GM12878 (cell line): ENCODE results near the gene IFNG-AS1. TPM values are rescaled to one million over a fixed set of nuclear protein-coding genes. Genes with fewer than 3 reads are reported as not detected.

Experiments
- ATAC-seq: fragments of 200-7000 bp; cut with Tn5 transposase; 3 replicates; pipeline ENCODE4 v1.9.1; 2020; ENCODE audit warnings: mild to moderate bottlenecking, moderate library complexity
- BruUV-seq: library from RNA; stranded (reverse); fragments of 400-500 nt; replicated peaks from 2 replicates; lab custom pipeline; 2021; lab: Mats Ljungman, UMichigan
- CTCF ChIA-PET: fragments of 300-600 bp; sonication (Branson Sonifier 250); formaldehyde crosslinking; extraction: SDS; loops from one replicate; lab custom pipeline; 2021; ENCODE audit warnings: inconsistent platforms; lab: Yijun Ruan, JAX
- POLR2A ChIA-PET: fragments of 350-600 bp; formaldehyde crosslinking; extraction: SDS; loops from one replicate; lab custom pipeline; 2021; ENCODE audit warnings: inconsistent platforms; lab: Charles Lee
- RAD21 ChIA-PET: fragments of 300-600 bp; sonication (Branson Sonifier 250); formaldehyde crosslinking; loops from one replicate; lab custom pipeline; 2023; ENCODE audit warnings: antibody characterized with exemption; ENCODE audit not compliant: unreplicated experiment; lab: Charles Lee
- SMC1A ChIA-PET: fragments of 300-600 bp; sonication (Branson Sonifier 250); formaldehyde crosslinking; loops from one replicate; lab custom pipeline; 2023; ENCODE audit not compliant: unreplicated experiment, uncharacterized antibody; lab: Charles Lee
- DNase-seq: peaks from one replicate; pipeline ENCODE4 v3.0.0-alpha.2; 2011; ENCODE audit warnings: low read depth, low spot score
- FAIRE-seq: peaks from 3 replicates; lab custom pipeline; 2011; peaks lifted over from hg19 to GRCh38; lab: Jason Lieb, UNC
- H2AFZ ChIP-seq: 2 replicates; pipeline ENCODE4 v1.6.0; 2011; ENCODE audit warnings: low read depth, low read length, control low read depth; ENCODE audit not compliant: control insufficient read depth
- H3K27ac ChIP-seq: 2 replicates; pipeline ENCODE4 v1.5.1; 2011; ENCODE audit warnings: control low read depth; ENCODE audit not compliant: control insufficient read depth, insufficient read depth
- H3K27me3 ChIP-seq, 2 experiments: replicated peaks in 1 of 2; 2 replicates each; pipeline versions ENCODE4 v1.6.0 to v1.6.1; 2011; ENCODE audit warnings: low read length in 1 of 2; ENCODE audit not compliant: control insufficient read depth in 2 of 2, insufficient read depth in 2 of 2
- H3K36me3 ChIP-seq, 2 experiments: 2 replicates each; pipeline ENCODE4 v1.5.1; 2011; ENCODE audit warnings: low read length in 1 of 2; ENCODE audit not compliant: control insufficient read depth in 2 of 2, insufficient read depth in 2 of 2
- H3K4me1 ChIP-seq: 2 replicates; pipeline ENCODE4 v1.6.1; 2011; ENCODE audit warnings: mild to moderate bottlenecking, low read length, moderate library complexity, mixed read lengths; ENCODE audit not compliant: control insufficient read depth, insufficient read depth
- H3K4me2 ChIP-seq: 2 replicates; pipeline ENCODE4 v1.6.0; 2011; ENCODE audit warnings: control low read depth; ENCODE audit not compliant: control insufficient read depth, insufficient read depth
- H3K4me3 ChIP-seq: fragments of 200-600 bp; sonication (generic); 2 replicates; pipeline ENCODE4 v1.5.1; 2016
- H3K79me2 ChIP-seq: 2 replicates; pipeline ENCODE4 v1.6.0; 2011; ENCODE audit warnings: low read length; ENCODE audit not compliant: control insufficient read depth, insufficient read depth
- H3K9ac ChIP-seq: 2 replicates; pipeline ENCODE4 v1.8.0; 2011; ENCODE audit warnings: low read length, control low read depth, mixed read lengths; ENCODE audit not compliant: control insufficient read depth, insufficient read depth
- H3K9me3 ChIP-seq: replicated peaks from 3 replicates; pipeline ENCODE4 v1.5.1; 2011; ENCODE audit warnings: mild to moderate bottlenecking, low read length; ENCODE audit not compliant: control insufficient read depth, insufficient read depth
- H4K20me1 ChIP-seq: 2 replicates; pipeline ENCODE4 v1.6.0; 2011; ENCODE audit not compliant: control insufficient read depth, insufficient read depth
- JUNB ChIP-seq: IDR thresholded peaks from 2 replicates; pipeline ENCODE4 v1.6.1; 2016; ENCODE audit warnings: antibody characterized with exemption, mild to moderate bottlenecking
- PML ChIP-seq: IDR thresholded peaks from 2 replicates; pipeline ENCODE4 v1.6.1; 2012; ENCODE audit warnings: low read length, inconsistent platforms
- SPI1 ChIP-seq: IDR thresholded peaks from 2 replicates; pipeline ENCODE4 v1.6.1; 2011; ENCODE audit warnings: low read depth, mild to moderate bottlenecking, low read length, moderate library complexity, borderline replicate concordance; ENCODE audit not compliant: insufficient read depth
- WRNIP1 ChIP-seq: IDR thresholded peaks from 2 replicates; pipeline ENCODE4 v1.6.1; 2011; ENCODE audit warnings: low read depth, low read length, improper control_type of control experiment, borderline replicate concordance
- ZNF384 ChIP-seq: IDR thresholded peaks from 2 replicates; pipeline ENCODE4 v1.6.1; 2012; ENCODE audit warnings: low read depth, mild to moderate bottlenecking, low read length, improper control_type of control experiment, borderline replicate concordance
- WGBS: methylation state at CpG from one replicate; pipeline ENCODE4 v1.1.6; 2016; ENCODE audit warnings: low lambda C conversion rate; ENCODE audit not compliant: insufficient replicate concordance, insufficient coverage; ENCODE audit errors: missing lambda C conversion rate; 5-methylcytosine and 5-hydroxymethylcytosine counted together
- in situ Hi-C: fragments of 300-500 bp; cut with MboI; formaldehyde crosslinking; loops from 9 replicates; pipeline ENCODE4 v1.14.3; 2018; ENCODE audit warnings: mixed read lengths
- intact Hi-C: fragments of 100-400 bp; cut with micrococcal nuclease; formaldehyde crosslinking; loops from one replicate; pipeline ENCODE4 v1.14.2; 2022; ENCODE audit not compliant: unreplicated experiment
- polyA plus RNA-seq, 11 experiments: library from polyadenylated mRNA; depleted of rRNA in 4 of 11; unstranded in 6 of 11; stranded (reverse) in 5 of 11; fragments of >200 nt; fragmentation: Nextera tagmentation in 4 of 11; fragmentation: Illumina TruSeq in 1 of 11; extraction: Ambion mirVana in 4 of 11; extraction: Trizol in 1 of 11; gene quantifications; 1 replicate in 1 of 11; 2 replicates in 10 of 11; pipeline versions ENCODE4 v1.2.1 to v1.2.3, GENCODE V29; 2011 to 2016; ENCODE audit warnings: inconsistent platforms in 2 of 11, missing spikeins in 2 of 11, low read depth in 1 of 11
- small RNA-seq: library from RNA; depleted of rRNA; stranded (forward); fragments of <200 nt; gene quantifications from one replicate; pipeline ENCODE3, GENCODE V24; 2014
- total RNA-seq, 4 experiments: library from RNA; depleted of rRNA in 3 of 4; stranded (reverse); fragments of >200 nt in 3 of 4; fragmentation: Illumina TruSeq in 1 of 4; extraction: Trizol in 1 of 4; gene quantifications; 2 replicates each; pipeline versions ENCODE4 v1.2.1 to v1.2.3, GENCODE V29; 2013 to 2021
- TF ChIP-seq, protein P1 (sequence below): fragments of 150-350 bp; IDR thresholded peaks from 2 replicates; pipeline ENCODE4 v1.6.1; 2014; ENCODE audit warnings: mild to moderate bottlenecking, low read depth, low read length

IFNG-AS1 gene
- total and polyA plus RNA-seq, 10 of the 15 experiments (the other 5 are each of a cell fraction or from before 2014, with no cell fraction given): 0.40 to 1.9 (median 1.3) TPM

DNA sequence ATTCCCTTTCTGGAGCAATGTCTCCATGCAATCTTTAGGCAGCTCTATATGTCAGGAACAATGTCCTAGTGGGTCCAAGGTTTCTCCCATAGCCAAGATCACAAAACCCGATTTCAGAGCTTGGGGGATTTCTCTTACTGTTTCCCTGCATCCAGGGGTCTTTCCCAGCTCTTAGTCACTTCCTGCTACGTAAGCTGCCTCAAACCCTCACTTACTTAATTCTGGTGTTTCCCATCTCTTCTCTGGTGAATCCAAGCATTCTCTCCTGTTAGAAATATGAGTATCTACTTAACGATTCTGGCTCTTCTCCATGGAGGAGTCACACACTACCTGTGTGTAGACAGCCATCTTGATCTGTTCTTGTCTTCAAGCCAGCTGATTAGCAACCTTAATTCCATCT lies 80.0 kb downstream of the IFNG-AS1 start:
- H2AFZ ChIP-seq: 0 out of 2 replicates have a peak overlapping the region, but pooled peaks have one; percentile 2
- H3K9ac ChIP-seq: no peak overlapping the region
- H3K27ac ChIP-seq: no peak overlapping the region
- H3K36me3 ChIP-seq: no peaks in the 10 kb centered on the region
- peaks cover 2% of the 10 kb centered on the region for H3K9me3 ChIP-seq
- DNase-seq: no peak
- peak; percentile 45 for ATAC-seq
- H3K27me3 ChIP-seq: no peaks in the 10 kb centered on the region
- ChIA-PET CTCF (interaction anchor here (0.8 to 1.9 kb wide), 5 partner anchors 8 to 32 kb away, joined by 3 to 5 read pairs (median 4); no protein-coding TSS in a partner anchor), SMC1A (interaction anchor here (1.0 to 1.4 kb wide), 5 partner anchors 9 to 89 kb away, joined by 3 to 7 read pairs (median 3); no protein-coding TSS in a partner anchor), RAD21 (no interaction called here), POLR2A (no interaction called here)
- H3K4me2 ChIP-seq: no peak overlapping the region
- no peaks in the 10 kb centered on the region for H3K4me1 ChIP-seq
- WGBS: 23% methylated on average over 3 of the region's 3 CpGs
- no peak for FAIRE-seq
- intact Hi-C loops: no loop called here
- no peaks in the 10 kb centered on the region for H3K79me2 ChIP-seq
- BruUV-seq: no TSS peak
- no peaks in the 10 kb centered on the region for H4K20me1 ChIP-seq
- in situ Hi-C loops: no loop called here
- H3K4me3 ChIP-seq: no peak overlapping the region
- TF ChIP-seq ZNF384 (no peak), PML (no peak), WRNIP1 (no peak), SPI1 (no peak), JUNB (0 out of 2 replicates have a peak, but pooled peaks have one; percentile 3)
- TF ChIP-seq, protein P1, sequence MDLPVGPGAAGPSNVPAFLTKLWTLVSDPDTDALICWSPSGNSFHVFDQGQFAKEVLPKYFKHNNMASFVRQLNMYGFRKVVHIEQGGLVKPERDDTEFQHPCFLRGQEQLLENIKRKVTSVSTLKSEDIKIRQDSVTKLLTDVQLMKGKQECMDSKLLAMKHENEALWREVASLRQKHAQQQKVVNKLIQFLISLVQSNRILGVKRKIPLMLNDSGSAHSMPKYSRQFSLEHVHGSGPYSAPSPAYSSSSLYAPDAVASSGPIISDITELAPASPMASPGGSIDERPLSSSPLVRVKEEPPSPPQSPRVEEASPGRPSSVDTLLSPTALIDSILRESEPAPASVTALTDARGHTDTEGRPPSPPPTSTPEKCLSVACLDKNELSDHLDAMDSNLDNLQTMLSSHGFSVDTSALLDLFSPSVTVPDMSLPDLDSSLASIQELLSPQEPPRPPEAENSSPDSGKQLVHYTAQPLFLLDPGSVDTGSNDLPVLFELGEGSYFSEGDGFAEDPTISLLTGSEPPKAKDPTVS: no peak
- TF ChIP-seq, all 136 proteins: peak for 1

Small RNA genes within 50 kb of the gene (small RNA-seq; reads per million reads assigned to genes)
- gene AC005294.1 (not detected), gene RPL39P28 (not detected)

Other genes starting within 250 kb of the IFNG-AS1 start
- gene IFNG, start 170.3 kb downstream of the IFNG-AS1 start, total RNA-seq (2014; rRNA removed): 0.11 and 0.17 TPM in 2 replicates
- 0.14 TPM in 1 of 2 replicates, not detected in the other for gene IFNG, start 170.3 kb downstream of the IFNG-AS1 start, total RNA-seq (2014; rRNA removed; fragmentation: Illumina TruSeq; extraction: Trizol)
- 0.28 and 0.69 TPM in 2 replicates for gene IFNG, start 170.3 kb downstream of the IFNG-AS1 start, total RNA-seq (2021)
- gene IFNG, start 170.3 kb downstream of the IFNG-AS1 start, polyA plus RNA-seq (2011; rRNA removed): 1.4 and 2.5 TPM in 2 replicates
- 0.10 and 0.36 TPM in 2 replicates for gene IFNG, start 170.3 kb downstream of the IFNG-AS1 start, polyA plus RNA-seq (2014; fragmentation: Illumina TruSeq; extraction: Trizol)
- gene IFNG, start 170.3 kb downstream of the IFNG-AS1 start, polyA plus RNA-seq (2014; fragmentation: Nextera tagmentation; extraction: Ambion mirVana): under 1 TPM; 0.23 to 0.66 TPM
- 0.10 and 0.54 TPM in 2 replicates for gene IFNG, start 170.3 kb downstream of the IFNG-AS1 start, polyA plus RNA-seq (2014; rRNA removed)
- gene IFNG, start 170.3 kb downstream of the IFNG-AS1 start, polyA plus RNA-seq (2016; fragmentation: Nextera tagmentation; extraction: Ambion mirVana): under 1 TPM in 1 of 2 experiments, not detected in 1; 0.23 TPM
- gene IL26, start 236.4 kb downstream of the IFNG-AS1 start, total RNA-seq (2014; rRNA removed): not detected in 2 replicates
- gene IL26, start 236.4 kb downstream of the IFNG-AS1 start, total RNA-seq (2014; rRNA removed; fragmentation: Illumina TruSeq; extraction: Trizol): not detected in 2 replicates
- gene IL26, start 236.4 kb downstream of the IFNG-AS1 start, total RNA-seq (2021): not detected in 2 replicates
- gene IL26, start 236.4 kb downstream of the IFNG-AS1 start, polyA plus RNA-seq (2011; rRNA removed): not detected in 2 replicates
- gene IL26, start 236.4 kb downstream of the IFNG-AS1 start, polyA plus RNA-seq (2014; fragmentation: Illumina TruSeq; extraction: Trizol): not detected in 2 replicates
- not detected for gene IL26, start 236.4 kb downstream of the IFNG-AS1 start, polyA plus RNA-seq (2014; fragmentation: Nextera tagmentation; extraction: Ambion mirVana)
- not detected in 2 replicates for gene IL26, start 236.4 kb downstream of the IFNG-AS1 start, polyA plus RNA-seq (2014; rRNA removed)
- gene IL26, start 236.4 kb downstream of the IFNG-AS1 start, polyA plus RNA-seq (2016; fragmentation: Nextera tagmentation; extraction: Ambion mirVana): not detected